Measurements from ENCODE around the gene ZNF160.
"Not testable (repeated sequence)": the region's sequence is repeated elsewhere in the genome, so short reads cannot be mapped to it uniquely, and the experiment has no call there.

Gene ZNF160

GRCh38 chr19:53101518-53101917, 1.7 kb downstream of the ZNF160 start:
- Mint-ChIP-seq H3K9me3 (ENCODE audit: low read depth) (no peaks in the 10 kb centered on the region), H3K4me3 (peak overlapping the region; percentile 96), H3K4me1 (ENCODE audit: low read depth) (peaks cover 36% of the 10 kb centered on the region), H3K36me3 (peaks cover 21% of the 10 kb centered on the region), H3K27ac (peak overlapping the region; percentile 91), H3K27me3 (no peaks in the 10 kb centered on the region)

- Mint-ChIP-seq H3K36me3 (peaks cover 32% of the 10 kb centered on the region), H3K4me1 (ENCODE audit: low read depth) (peaks cover 34% of the 10 kb centered on the region)
- H3K27me3 Mint-ChIP-seq; H3K27ac Mint-ChIP-seq; H3K9me3 Mint-ChIP-seq (ENCODE audit: low read depth); H3K4me3 Mint-ChIP-seq: not testable (repeated sequence)
These were observed 4.7 kb downstream of the ZNF160 start for GRCh38 chr19:53098570-53098969.

- not testable (repeated sequence) for H3K4me3 Mint-ChIP-seq; H3K27me3 Mint-ChIP-seq; H3K9me3 Mint-ChIP-seq (ENCODE audit: low read depth); H3K27ac Mint-ChIP-seq
- Mint-ChIP-seq H3K4me1 (ENCODE audit: low read depth) (peaks cover 29% of the 10 kb centered on the region), H3K36me3 (peaks cover 35% of the 10 kb centered on the region)
These were observed 6.1 kb downstream of the ZNF160 start for GRCh38 chr19:53096982-53097690.

- H3K27me3 Mint-ChIP-seq; H3K4me3 Mint-ChIP-seq; H3K27ac Mint-ChIP-seq; H3K9me3 Mint-ChIP-seq (ENCODE audit: low read depth): not testable (repeated sequence)
- Mint-ChIP-seq H3K36me3 (peaks cover 35% of the 10 kb centered on the region), H3K4me1 (ENCODE audit: low read depth) (peaks cover 23% of the 10 kb centered on the region)
These were observed 6.6 kb downstream of the ZNF160 start for GRCh38 chr19:53096579-53096978.

GRCh38 chr19:53094754-53095575, 8.3 kb downstream of the ZNF160 start:
- Mint-ChIP-seq H3K9me3 (ENCODE audit: low read depth) (no peaks in the 10 kb centered on the region), H3K4me3 (no peak overlapping the region), H3K27me3 (no peaks in the 10 kb centered on the region), H3K36me3 (peaks cover 44% of the 10 kb centered on the region), H3K27ac (no peak overlapping the region), H3K4me1 (ENCODE audit: low read depth) (peaks cover 19% of the 10 kb centered on the region)

- Mint-ChIP-seq H3K27ac (no peak overlapping the region), H3K4me3 (no peak overlapping the region), H3K36me3 (peaks cover 47% of the 10 kb centered on the region), H3K9me3 (ENCODE audit: low read depth) (no peaks in the 10 kb centered on the region), H3K27me3 (no peaks in the 10 kb centered on the region), H3K4me1 (ENCODE audit: low read depth) (peaks cover 9% of the 10 kb centered on the region)
These were observed 10.5 kb downstream of the ZNF160 start for GRCh38 chr19:53092723-53093122.

- Mint-ChIP-seq H3K27ac (no peak overlapping the region), H3K36me3 (peaks cover 44% of the 10 kb centered on the region), H3K9me3 (ENCODE audit: low read depth) (no peaks in the 10 kb centered on the region), H3K4me3 (no peak overlapping the region), H3K4me1 (ENCODE audit: low read depth) (peaks cover 6% of the 10 kb centered on the region), H3K27me3 (no peaks in the 10 kb centered on the region)
These were observed 11.6 kb downstream of the ZNF160 start for GRCh38 chr19:53091413-53092254.

- Mint-ChIP-seq H3K36me3 (peaks cover 63% of the 10 kb centered on the region), H3K27ac (no peak overlapping the region), H3K4me3 (no peak overlapping the region), H3K27me3 (no peaks in the 10 kb centered on the region), H3K9me3 (ENCODE audit: low read depth) (peaks cover 3% of the 10 kb centered on the region), H3K4me1 (ENCODE audit: low read depth) (peaks cover 4% of the 10 kb centered on the region)
These were observed 15.1 kb downstream of the ZNF160 start for GRCh38 chr19:53088091-53088490.

GRCh38 chr19:53086949-53087348, 16.3 kb downstream of the ZNF160 start:
- no peak overlapping the region for H3K27ac Mint-ChIP-seq
- H3K9me3 Mint-ChIP-seq (ENCODE audit: low read depth), result peaks cover 5% of the 10 kb centered on the region
- peaks cover 4% of the 10 kb centered on the region for H3K4me1 Mint-ChIP-seq (ENCODE audit: low read depth)

GRCh38 chr19:53085496-53085895, 17.7 kb downstream of the ZNF160 start:
- Mint-ChIP-seq H3K4me1 (ENCODE audit: low read depth) (peaks cover 4% of the 10 kb centered on the region), H3K27me3 (no peaks in the 10 kb centered on the region), H3K27ac (no peak overlapping the region), H3K4me3 (no peak overlapping the region), H3K9me3 (ENCODE audit: low read depth) (peaks cover 13% of the 10 kb centered on the region), H3K36me3 (peaks cover 75% of the 10 kb centered on the region)

More at GRCh38 chr19:53086949-53087348, 16.3 kb downstream of the ZNF160 start:
- Mint-ChIP-seq H3K4me3 (no peak overlapping the region), H3K36me3 (peaks cover 69% of the 10 kb centered on the region), H3K27me3 (no peaks in the 10 kb centered on the region)

GRCh38 chr19:53082929-53083328, 20.3 kb downstream of the ZNF160 start:
- Mint-ChIP-seq H3K4me3 (no peak overlapping the region), H3K27ac (no peak overlapping the region), H3K9me3 (ENCODE audit: low read depth) (peaks cover 22% of the 10 kb centered on the region), H3K36me3 (peaks cover 76% of the 10 kb centered on the region), H3K27me3 (no peaks in the 10 kb centered on the region), H3K4me1 (ENCODE audit: low read depth) (peaks cover under 1% of the 10 kb centered on the region)

GRCh38 chr19:53079313-53079924, 23.8 kb downstream of the ZNF160 start:
- Mint-ChIP-seq H3K27ac (no peak overlapping the region), H3K9me3 (ENCODE audit: low read depth) (peaks cover 41% of the 10 kb centered on the region), H3K4me1 (ENCODE audit: low read depth) (no peaks in the 10 kb centered on the region), H3K27me3 (no peaks in the 10 kb centered on the region), H3K36me3 (peaks cover 78% of the 10 kb centered on the region), H3K4me3 (no peak overlapping the region)

- Mint-ChIP-seq H3K27ac (no peak overlapping the region), H3K4me3 (no peak overlapping the region), H3K36me3 (peaks cover 76% of the 10 kb centered on the region), H3K9me3 (ENCODE audit: low read depth) (peaks cover 41% of the 10 kb centered on the region), H3K27me3 (no peaks in the 10 kb centered on the region), H3K4me1 (ENCODE audit: low read depth) (no peaks in the 10 kb centered on the region)
These were observed 24.6 kb downstream of the ZNF160 start for GRCh38 chr19:53078668-53079067.

- no peaks in the 10 kb centered on the region for H3K4me1 Mint-ChIP-seq (ENCODE audit: low read depth)
- no peak overlapping the region for H3K27ac Mint-ChIP-seq
- H3K9me3 Mint-ChIP-seq (ENCODE audit: low read depth), result peaks cover 39% of the 10 kb centered on the region
- H3K4me3 Mint-ChIP-seq, result no peak overlapping the region
- H3K27me3 Mint-ChIP-seq, result no peaks in the 10 kb centered on the region
- H3K36me3 Mint-ChIP-seq, result peaks cover 72% of the 10 kb centered on the region
These were observed 26.2 kb downstream of the ZNF160 start for GRCh38 chr19:53076984-53077383.
